Hepatocyte (in vitro differentiated cells): ENCODE results near the gene MUSK.

Source experiments
- EZH2 ChIP-seq: fragments of 200-600 bp; sonication (generic); IDR thresholded peaks from 2 replicates; pipeline ENCODE4 v1.6.1; 2016; ENCODE audit warnings: antibody characterized with exemption, mild to moderate bottlenecking, borderline replicate concordance
- EZH2phosphoT487 ChIP-seq: fragments of 200-600 bp; sonication (generic); IDR thresholded peaks from one replicate; pipeline ENCODE4 v1.6.1; 2018; ENCODE audit warnings: antibody characterized with exemption, mild to moderate bottlenecking, low read depth, moderate library complexity; ENCODE audit not compliant: unreplicated experiment, severe bottlenecking
- TF ChIP-seq, protein P1 (sequence below): fragments of 200-600 bp; sonication (generic); IDR thresholded peaks from 2 replicates; pipeline ENCODE4 v1.5.1; 2016; ENCODE audit warnings: antibody characterized with exemption, mild to moderate bottlenecking; ENCODE audit not compliant: poor library complexity

GRCh38 chr9:110635589-110635988 is 33.0 kb upstream of the MUSK start:
- TF ChIP-seq, protein P1, sequence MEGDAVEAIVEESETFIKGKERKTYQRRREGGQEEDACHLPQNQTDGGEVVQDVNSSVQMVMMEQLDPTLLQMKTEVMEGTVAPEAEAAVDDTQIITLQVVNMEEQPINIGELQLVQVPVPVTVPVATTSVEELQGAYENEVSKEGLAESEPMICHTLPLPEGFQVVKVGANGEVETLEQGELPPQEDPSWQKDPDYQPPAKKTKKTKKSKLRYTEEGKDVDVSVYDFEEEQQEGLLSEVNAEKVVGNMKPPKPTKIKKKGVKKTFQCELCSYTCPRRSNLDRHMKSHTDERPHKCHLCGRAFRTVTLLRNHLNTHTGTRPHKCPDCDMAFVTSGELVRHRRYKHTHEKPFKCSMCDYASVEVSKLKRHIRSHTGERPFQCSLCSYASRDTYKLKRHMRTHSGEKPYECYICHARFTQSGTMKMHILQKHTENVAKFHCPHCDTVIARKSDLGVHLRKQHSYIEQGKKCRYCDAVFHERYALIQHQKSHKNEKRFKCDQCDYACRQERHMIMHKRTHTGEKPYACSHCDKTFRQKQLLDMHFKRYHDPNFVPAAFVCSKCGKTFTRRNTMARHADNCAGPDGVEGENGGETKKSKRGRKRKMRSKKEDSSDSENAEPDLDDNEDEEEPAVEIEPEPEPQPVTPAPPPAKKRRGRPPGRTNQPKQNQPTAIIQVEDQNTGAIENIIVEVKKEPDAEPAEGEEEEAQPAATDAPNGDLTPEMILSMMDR: no peak
- TF ChIP-seq EZH2 (no peak), EZH2phosphoT487 (no peak)
